Type B pancreatic cell (in vitro differentiated cells): ENCODE measurements around the gene PHF2. TPM values are rescaled to one million over a fixed set of nuclear protein-coding genes. Genes with fewer than 3 reads are reported as not detected.

Experiments used
- DNase-seq: peaks from one replicate; pipeline ENCODE4 v3.0.0; 2021; ENCODE audit warnings: mixed read lengths; ENCODE audit not compliant: unreplicated experiment; ENCODE audit errors: extremely low spot score
- H3K27ac Mint-ChIP-seq: 2 replicates; pipeline ENCODE4 v1.8.0; 2021; ENCODE audit warnings: mild to moderate bottlenecking, mixed read lengths
- H3K27me3 Mint-ChIP-seq: 2 replicates; pipeline ENCODE4 v1.8.0; 2021; ENCODE audit warnings: mixed read lengths
- H3K36me3 Mint-ChIP-seq: 2 replicates; pipeline ENCODE4 v1.8.0; 2021; ENCODE audit warnings: mixed read lengths
- H3K4me1 Mint-ChIP-seq: one replicate; pipeline ENCODE4 v1.8.0; 2021; ENCODE audit warnings: mixed read lengths; ENCODE audit not compliant: unreplicated experiment
- H3K4me3 Mint-ChIP-seq: 2 replicates; pipeline ENCODE4 v1.8.0; 2021; ENCODE audit warnings: mild to moderate bottlenecking, mixed read lengths
- H3K9me3 Mint-ChIP-seq: 2 replicates; pipeline ENCODE4 v1.8.0; 2021; ENCODE audit warnings: mixed read lengths
- CTCF ChIP-seq: fragments of 200-600 bp; sonication (generic); conservative IDR thresholded peaks from 2 replicates; pipeline ENCODE4 v1.5.0; 2021; ENCODE audit warnings: antibody characterized with exemption, mild to moderate bottlenecking
- total RNA-seq: library from RNA; stranded (reverse); gene quantifications from 2 replicates; pipeline ENCODE4 v1.2.1, GENCODE V29; 2021; ENCODE audit warnings: low replicate concordance

The PHF2 gene
- total RNA-seq, 1 donor from 2014 or later: 34.7 TPM

GRCh38 chr9:93708987-93709302 is 132.6 kb downstream of the PHF2 start:
- no peak for TF ChIP-seq CTCF
- Mint-ChIP-seq H3K9me3 (no peaks in the 10 kb centered on the region), H3K36me3 (no peaks in the 10 kb centered on the region), H3K4me1 (no peaks in the 10 kb centered on the region), H3K4me3 (no peak overlapping the region), H3K27ac (no peak overlapping the region), H3K27me3 (peaks cover 10% of the 10 kb centered on the region)
- no peak for DNase-seq

GRCh38 chr9:93709600-93710369 is 133.4 kb downstream of the PHF2 start:
- no peaks in the 10 kb centered on the region for H3K4me1 Mint-ChIP-seq
- no peaks in the 10 kb centered on the region for H3K9me3 Mint-ChIP-seq
- peaks cover 15% of the 10 kb centered on the region for H3K27me3 Mint-ChIP-seq
- no peak for TF ChIP-seq CTCF
- no peak overlapping the region for H3K4me3 Mint-ChIP-seq
- no peaks in the 10 kb centered on the region for H3K36me3 Mint-ChIP-seq
- no peak for DNase-seq
- H3K27ac Mint-ChIP-seq: no peak overlapping the region

- Mint-ChIP-seq H3K36me3 (no peaks in the 10 kb centered on the region), H3K4me3 (no peak overlapping the region), H3K27ac (no peak overlapping the region), H3K27me3 (peaks cover 15% of the 10 kb centered on the region), H3K9me3 (no peaks in the 10 kb centered on the region), H3K4me1 (no peaks in the 10 kb centered on the region)
- no peak for TF ChIP-seq CTCF
- DNase-seq: no peak
Observed at GRCh38 chr9:93710370-93710723, 134.0 kb downstream of the PHF2 start.

- H3K27ac Mint-ChIP-seq: no peak overlapping the region
- H3K4me3 Mint-ChIP-seq: no peak overlapping the region
- no peak for TF ChIP-seq CTCF
- H3K4me1 Mint-ChIP-seq: no peaks in the 10 kb centered on the region
- H3K36me3 Mint-ChIP-seq: no peaks in the 10 kb centered on the region
- DNase-seq: no peak
- no peaks in the 10 kb centered on the region for H3K9me3 Mint-ChIP-seq
- H3K27me3 Mint-ChIP-seq: peaks cover 16% of the 10 kb centered on the region
Observed at GRCh38 chr9:93711002-93711401, 134.6 kb downstream of the PHF2 start.

GRCh38 chr9:93712896-93713295 is 136.5 kb downstream of the PHF2 start:
- peaks cover 13% of the 10 kb centered on the region for H3K27me3 Mint-ChIP-seq
- H3K4me3 Mint-ChIP-seq: no peak overlapping the region
- H3K9me3 Mint-ChIP-seq: no peaks in the 10 kb centered on the region
- DNase-seq: no peak
- no peaks in the 10 kb centered on the region for H3K4me1 Mint-ChIP-seq
- no peak overlapping the region for H3K27ac Mint-ChIP-seq
- TF ChIP-seq CTCF: no peak
- H3K36me3 Mint-ChIP-seq: no peaks in the 10 kb centered on the region

GRCh38 chr9:93713716-93714115 is 137.3 kb downstream of the PHF2 start:
- no peak for DNase-seq
- H3K9me3 Mint-ChIP-seq: no peaks in the 10 kb centered on the region
- no peaks in the 10 kb centered on the region for H3K36me3 Mint-ChIP-seq
- H3K4me3 Mint-ChIP-seq: no peak overlapping the region
- no peak for TF ChIP-seq CTCF
- H3K27me3 Mint-ChIP-seq: peaks cover 13% of the 10 kb centered on the region
- H3K27ac Mint-ChIP-seq: no peak overlapping the region
- H3K4me1 Mint-ChIP-seq: no peaks in the 10 kb centered on the region
